Panc1 (cell line): Measurements from ENCODE around the gene DPEP1.

Experiments used
- CTCF ChIP-seq: fragments of 450-650 bp; IDR thresholded peaks from 2 replicates; pipeline ENCODE4 v1.5.1; 2017; ENCODE audit warnings: mild to moderate bottlenecking
- POLR2AphosphoS5 ChIP-seq: IDR thresholded peaks from 2 replicates; pipeline ENCODE4 v1.6.1; 2012; ENCODE audit warnings: mild to moderate bottlenecking, low read depth, low read length, moderate library complexity
- SIN3A ChIP-seq: IDR thresholded peaks from 2 replicates; pipeline ENCODE4 v1.6.1; 2012; ENCODE audit warnings: low read depth, mild to moderate bottlenecking, low read length, moderate library complexity, borderline replicate concordance; ENCODE audit not compliant: insufficient read depth

DNA sequence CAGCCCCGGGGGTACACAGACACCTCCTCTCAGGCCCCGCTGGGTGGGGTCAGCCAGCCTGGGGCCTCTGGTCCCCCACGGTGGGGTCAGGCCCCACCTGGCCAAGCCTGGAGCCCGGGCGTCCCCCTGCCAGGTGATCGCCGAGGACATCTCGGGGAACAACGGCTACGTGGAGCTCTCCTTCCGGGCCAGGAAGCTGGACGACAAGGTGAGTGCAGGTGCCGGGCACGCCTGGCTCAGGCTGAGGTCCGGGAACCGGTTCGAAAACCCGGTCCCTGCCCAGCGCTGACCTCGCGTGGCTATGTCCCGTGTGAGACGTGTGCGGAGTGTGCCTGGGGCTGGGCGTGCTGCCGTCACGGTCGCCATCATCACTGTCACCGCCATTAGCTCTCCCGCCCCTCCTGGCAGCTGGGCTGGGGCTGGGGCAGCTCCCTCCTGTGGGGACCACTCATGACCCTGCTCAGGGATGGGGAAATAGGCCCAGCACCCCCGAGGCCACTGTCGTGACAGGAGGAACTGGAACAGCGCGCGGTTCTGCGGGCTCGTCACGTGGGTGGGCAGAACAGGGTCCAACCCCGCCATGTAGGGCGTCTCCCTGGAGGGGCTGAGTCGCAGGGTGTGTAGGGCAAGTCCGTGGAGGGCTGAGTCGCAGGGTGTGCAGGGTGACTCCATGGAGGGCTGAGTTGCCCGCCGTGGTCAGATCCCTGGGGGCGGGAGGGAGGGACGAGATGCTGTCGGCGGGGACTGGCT is 29.4 kb upstream of the DPEP1 start:
- no peak for TF ChIP-seq CTCF
- TF ChIP-seq POLR2AphosphoS5 = no peak
- TF ChIP-seq SIN3A = no peak
